BLaER1 (cell line): ENCODE data around the gene TMEM72.
A peak's percentile ranks its signal among the peaks of the same experiment; 100 is the strongest.

ENCODE experiments used
- H3K27ac ChIP-seq: shearing (Covaris generic); formaldehyde crosslinking; 2 replicates; pipeline ENCODE4 v1.8.1; 2022
- H3K27me3 ChIP-seq: shearing (Covaris generic); formaldehyde crosslinking; 2 replicates; pipeline ENCODE4 v1.8.1; 2022
- H3K36me3 ChIP-seq: shearing (Covaris generic); formaldehyde crosslinking; 2 replicates; pipeline ENCODE4 v1.8.1; 2022
- H3K4me1 ChIP-seq: shearing (Covaris generic); formaldehyde crosslinking; 2 replicates; pipeline ENCODE4 v1.8.1; 2022
- H3K4me2 ChIP-seq: shearing (Covaris generic); formaldehyde crosslinking; 2 replicates; pipeline ENCODE4 v1.8.1; 2022
- H3K4me3 ChIP-seq: shearing (Covaris generic); formaldehyde crosslinking; 2 replicates; pipeline ENCODE4 v1.8.1; 2022
- H3K9ac ChIP-seq: shearing (Covaris generic); formaldehyde crosslinking; 2 replicates; pipeline ENCODE4 v1.8.1; 2022
- H3K9me3 ChIP-seq: shearing (Covaris generic); formaldehyde crosslinking; 2 replicates; pipeline ENCODE4 v1.8.1; 2022
- H4K20me1 ChIP-seq: shearing (Covaris generic); formaldehyde crosslinking; 2 replicates; pipeline ENCODE4 v1.8.1; 2022
- Cebpa-rat ChIP-seq: shearing (Covaris generic); IDR thresholded peaks from 2 replicates; pipeline ENCODE4 v1.8.1; 2022

Gene TMEM72

GRCh38 chr10:44956717-44957706 is 45.9 kb downstream of the TMEM72 start:
- H3K9ac ChIP-seq, result no peak overlapping the region
- H3K4me2 ChIP-seq, result peak overlapping the region; percentile 93
- peaks cover 10% of the 10 kb centered on the region for H3K9me3 ChIP-seq
- peaks cover 60% of the 10 kb centered on the region for H3K4me1 ChIP-seq
- no peaks in the 10 kb centered on the region for H3K27me3 ChIP-seq
- H3K4me3 ChIP-seq, result no peak overlapping the region
- no peaks in the 10 kb centered on the region for H4K20me1 ChIP-seq
- H3K27ac ChIP-seq, result no peak overlapping the region
- H3K36me3 ChIP-seq, result peaks cover 14% of the 10 kb centered on the region
- TF ChIP-seq Cebpa-rat, result no peak

GRCh38 chr10:44958196-44958897 is 47.2 kb downstream of the TMEM72 start:
- Histone ChIP-seq H3K4me2 (peak overlapping the region; percentile 93), H3K36me3 (peaks cover 14% of the 10 kb centered on the region), H3K27ac (peak overlapping the region; percentile 80; the same call in 1 of the 2 replicates), H3K4me1 (peaks cover 74% of the 10 kb centered on the region), H4K20me1 (no peaks in the 10 kb centered on the region), H3K27me3 (no peaks in the 10 kb centered on the region), H3K9ac (peak overlapping the region; percentile 85), H3K4me3 (peak overlapping the region; percentile 81), H3K9me3 (peaks cover 10% of the 10 kb centered on the region)
- no peak for TF ChIP-seq Cebpa-rat

GRCh38 chr10:44958898-44959246 is 47.7 kb downstream of the TMEM72 start:
- Histone ChIP-seq H3K27me3 (no peaks in the 10 kb centered on the region), H3K4me1 (peaks cover 79% of the 10 kb centered on the region), H3K9ac (peak overlapping the region; percentile 85), H3K27ac (peak overlapping the region; percentile 80), H3K4me3 (peak overlapping the region; percentile 81), H3K4me2 (peak overlapping the region; percentile 93), H4K20me1 (no peaks in the 10 kb centered on the region), H3K36me3 (peaks cover 14% of the 10 kb centered on the region), H3K9me3 (peaks cover 10% of the 10 kb centered on the region)
- no peak for TF ChIP-seq Cebpa-rat

- Histone ChIP-seq H3K36me3 (peaks cover 14% of the 10 kb centered on the region), H3K4me2 (peak within 1 kb of the TSS; percentile 98), H3K27me3 (no peaks in the 10 kb centered on the region), H3K9me3 (peaks cover 10% of the 10 kb centered on the region), H4K20me1 (no peaks in the 10 kb centered on the region), H3K9ac (peak within 1 kb of the TSS; percentile 85), H3K4me3 (peak within 1 kb of the TSS; percentile 81), H3K4me1 (peaks cover 83% of the 10 kb centered on the region), H3K27ac (peak within 1 kb of the TSS; percentile 80)
- no peak for TF ChIP-seq Cebpa-rat
These were observed 48.3 kb downstream of the TMEM72 start, which contains the start of gene RASSF4 for GRCh38 chr10:44959247-44960087. TSS of gene RASSF4 (plus strand) at chr10:44959802. CDS start at chr10:44970203, 10,401 bp downstream.

GRCh38 chr10:44960088-44960460 is 48.9 kb downstream of the TMEM72 start:
- Histone ChIP-seq H3K27ac (no peak overlapping the region), H4K20me1 (no peaks in the 10 kb centered on the region), H3K4me3 (peak overlapping the region; percentile 81), H3K36me3 (peaks cover 14% of the 10 kb centered on the region), H3K9ac (peak overlapping the region; percentile 58; the same call in 1 of the 2 replicates), H3K9me3 (peaks cover 10% of the 10 kb centered on the region), H3K27me3 (no peaks in the 10 kb centered on the region), H3K4me1 (peaks cover 85% of the 10 kb centered on the region), H3K4me2 (peak overlapping the region; percentile 98)
- no peak for TF ChIP-seq Cebpa-rat

- Histone ChIP-seq H3K9ac (peak overlapping the region; percentile 58; the same call in 1 of the 2 replicates), H3K4me3 (peak overlapping the region; percentile 81)
These were observed 49.5 kb downstream of the TMEM72 start for GRCh38 chr10:44960482-44961229.

GRCh38 chr10:44961230-44961571 is 50.1 kb downstream of the TMEM72 start:
- peak overlapping the region; percentile 36; the same call in 1 of the 2 replicates for H3K9ac ChIP-seq
- H3K4me2 ChIP-seq, result peak overlapping the region; percentile 98

More at GRCh38 chr10:44960482-44961229, 49.5 kb downstream of the TMEM72 start:
- Histone ChIP-seq H3K36me3 (peaks cover 13% of the 10 kb centered on the region), H3K27me3 (no peaks in the 10 kb centered on the region), H3K4me2 (peak overlapping the region; percentile 98), H3K9me3 (peaks cover 10% of the 10 kb centered on the region), H3K4me1 (peaks cover 85% of the 10 kb centered on the region), H3K27ac (no peak overlapping the region), H4K20me1 (no peaks in the 10 kb centered on the region)
- no peak for TF ChIP-seq Cebpa-rat

GRCh38 chr10:44961931-44962750 is 51.0 kb downstream of the TMEM72 start:
- Histone ChIP-seq H3K4me3 (no peak overlapping the region), H4K20me1 (no peaks in the 10 kb centered on the region), H3K36me3 (no peaks in the 10 kb centered on the region), H3K9ac (peak overlapping the region; percentile 69; the same call in 1 of the 2 replicates), H3K4me1 (peaks cover 91% of the 10 kb centered on the region), H3K9me3 (no peaks in the 10 kb centered on the region), H3K27ac (peak overlapping the region; percentile 85), H3K27me3 (no peaks in the 10 kb centered on the region), H3K4me2 (peak overlapping the region; percentile 98)
- no peak for TF ChIP-seq Cebpa-rat

More at GRCh38 chr10:44961230-44961571, 50.1 kb downstream of the TMEM72 start:
- TF ChIP-seq Cebpa-rat, result no peak
- H3K9me3 ChIP-seq, result peaks cover 9% of the 10 kb centered on the region
- no peaks in the 10 kb centered on the region for H3K27me3 ChIP-seq
- no peak overlapping the region for H3K27ac ChIP-seq
- H3K4me1 ChIP-seq, result peaks cover 85% of the 10 kb centered on the region
- no peaks in the 10 kb centered on the region for H4K20me1 ChIP-seq
- H3K4me3 ChIP-seq, result no peak overlapping the region
- H3K36me3 ChIP-seq, result peaks cover 8% of the 10 kb centered on the region
